ENCODE results near the gene FAM90A1.
"Not testable (repeated sequence)": the region's sequence is repeated elsewhere in the genome, so short reads cannot be mapped to it uniquely, and the experiment has no call there.

The FAM90A1 gene

GRCh38 chr12:8233300-8233855, 6.0 kb upstream of the FAM90A1 start:
- not testable (repeated sequence) for H3K9me3 ChIP-seq (ENCODE audit: control insufficient read depth, low read length); H3K27me3 ChIP-seq (replicated peaks; ENCODE audit: control insufficient read depth, insufficient read depth, low read length, poor library complexity, severe bottlenecking); H3K27ac ChIP-seq (ENCODE audit: insufficient read depth, low read length, poor library complexity, severe bottlenecking); H3K4me1 ChIP-seq (ENCODE audit: control insufficient read depth, insufficient read depth, low read length, poor library complexity, severe bottlenecking); H3K4me3 ChIP-seq (ENCODE audit: insufficient read depth, low read depth, low read length, poor library complexity, severe bottlenecking); H3K36me3 ChIP-seq (ENCODE audit: control insufficient read depth, insufficient read depth, low read length); DNase-seq

DNA sequence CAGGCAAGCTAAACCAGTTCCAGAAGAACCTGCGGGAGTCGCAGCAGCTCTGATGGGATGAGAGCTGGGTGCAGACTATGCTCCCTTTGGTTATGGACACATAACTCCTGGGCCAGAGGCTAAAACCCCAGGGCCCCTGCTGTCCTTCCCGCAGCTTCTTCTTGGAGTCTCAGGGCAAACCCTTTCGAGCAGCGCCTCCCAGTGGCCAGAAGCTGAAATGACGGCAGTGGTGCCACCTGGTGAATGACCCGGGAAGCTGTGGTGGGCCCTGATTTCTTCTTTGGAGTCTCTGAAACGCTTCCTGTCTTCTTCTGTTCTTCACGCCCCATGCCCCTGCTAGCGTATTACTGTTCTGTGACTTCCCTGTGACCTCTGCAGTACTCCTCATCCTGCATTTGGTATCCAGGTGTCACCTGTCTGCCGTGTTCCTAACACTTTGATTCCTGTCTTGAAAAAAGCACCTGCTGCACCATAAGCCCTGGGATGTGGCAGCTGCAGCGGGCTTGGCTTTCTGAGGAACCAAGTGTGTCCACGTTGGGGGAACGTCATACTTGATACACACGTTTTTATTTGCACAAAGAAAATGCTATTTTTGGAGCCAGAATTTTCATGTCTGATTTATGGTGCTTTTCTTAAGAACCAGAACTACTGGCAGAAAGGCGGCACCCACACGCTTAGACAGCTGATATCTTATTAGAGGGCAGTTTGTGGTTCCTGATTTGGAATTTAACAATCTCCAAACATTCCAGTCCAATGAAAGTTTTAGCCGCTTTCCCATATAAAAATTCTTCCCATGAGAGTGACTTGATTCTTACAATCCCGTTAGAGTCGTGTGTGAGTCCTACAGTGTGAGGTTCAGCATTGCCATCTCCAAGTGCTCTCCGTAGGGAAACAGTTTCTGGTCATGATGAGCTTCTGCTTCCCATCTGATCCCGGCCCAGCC, 4.5 kb upstream of the FAM90A1 start:
- not testable (repeated sequence) for H3K4me3 ChIP-seq (ENCODE audit: insufficient read depth, low read depth, low read length, poor library complexity, severe bottlenecking); H3K9me3 ChIP-seq (ENCODE audit: control insufficient read depth, low read length); H3K36me3 ChIP-seq (ENCODE audit: control insufficient read depth, insufficient read depth, low read length); H3K27me3 ChIP-seq (replicated peaks; ENCODE audit: control insufficient read depth, insufficient read depth, low read length, poor library complexity, severe bottlenecking); H3K27ac ChIP-seq (ENCODE audit: insufficient read depth, low read length, poor library complexity, severe bottlenecking); H3K4me1 ChIP-seq (ENCODE audit: control insufficient read depth, insufficient read depth, low read length, poor library complexity, severe bottlenecking)
- DNase-seq: peak; percentile 31 to 60 (median 56)

GRCh38 chr12:8231049-8231448, 3.6 kb upstream of the FAM90A1 start:
- H3K36me3 ChIP-seq (ENCODE audit: control insufficient read depth, insufficient read depth, low read length); H3K27me3 ChIP-seq (replicated peaks; ENCODE audit: control insufficient read depth, insufficient read depth, low read length, poor library complexity, severe bottlenecking); DNase-seq; H3K27ac ChIP-seq (ENCODE audit: insufficient read depth, low read length, poor library complexity, severe bottlenecking); H3K4me1 ChIP-seq (ENCODE audit: control insufficient read depth, insufficient read depth, low read length, poor library complexity, severe bottlenecking); H3K9me3 ChIP-seq (ENCODE audit: control insufficient read depth, low read length); H3K4me3 ChIP-seq (ENCODE audit: insufficient read depth, low read depth, low read length, poor library complexity, severe bottlenecking): not testable (repeated sequence)

- not testable (repeated sequence) for H3K4me3 ChIP-seq (ENCODE audit: insufficient read depth, low read depth, low read length, poor library complexity, severe bottlenecking); H3K9me3 ChIP-seq (ENCODE audit: control insufficient read depth, low read length); H3K4me1 ChIP-seq (ENCODE audit: control insufficient read depth, insufficient read depth, low read length, poor library complexity, severe bottlenecking); DNase-seq; H3K36me3 ChIP-seq (ENCODE audit: control insufficient read depth, insufficient read depth, low read length); H3K27ac ChIP-seq (ENCODE audit: insufficient read depth, low read length, poor library complexity, severe bottlenecking); H3K27me3 ChIP-seq (replicated peaks; ENCODE audit: control insufficient read depth, insufficient read depth, low read length, poor library complexity, severe bottlenecking)
Observed at GRCh38 chr12:8229486-8229885, 2.1 kb upstream of the FAM90A1 start.

- H3K9me3 ChIP-seq (ENCODE audit: control insufficient read depth, low read length); H3K4me3 ChIP-seq (ENCODE audit: insufficient read depth, low read depth, low read length, poor library complexity, severe bottlenecking); H3K27ac ChIP-seq (ENCODE audit: insufficient read depth, low read length, poor library complexity, severe bottlenecking); DNase-seq; H3K4me1 ChIP-seq (ENCODE audit: control insufficient read depth, insufficient read depth, low read length, poor library complexity, severe bottlenecking); H3K27me3 ChIP-seq (replicated peaks; ENCODE audit: control insufficient read depth, insufficient read depth, low read length, poor library complexity, severe bottlenecking); H3K36me3 ChIP-seq (ENCODE audit: control insufficient read depth, insufficient read depth, low read length): not testable (repeated sequence)
Observed at GRCh38 chr12:8228607-8229006, 1.2 kb upstream of the FAM90A1 start.

DNA sequence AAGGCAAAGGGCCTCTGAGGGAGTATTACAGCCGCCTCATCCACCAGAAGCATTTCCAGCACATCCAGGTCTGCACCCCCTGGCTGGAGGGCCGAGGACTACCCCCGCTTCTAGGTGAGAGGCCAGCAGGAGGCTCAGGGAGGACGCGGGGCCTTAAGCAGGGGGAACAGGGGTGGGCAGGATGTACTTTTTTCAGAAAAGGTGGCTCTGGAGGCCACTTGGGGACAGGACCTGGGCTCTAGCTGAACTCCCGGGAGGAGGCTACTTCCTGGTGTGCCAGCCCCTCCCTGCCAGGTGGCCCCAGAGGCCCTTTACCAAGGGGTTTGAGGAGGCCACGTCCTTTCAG, 287 bp upstream of the FAM90A1 start:
- not testable (repeated sequence) for H3K36me3 ChIP-seq (ENCODE audit: control insufficient read depth, insufficient read depth, low read length); H3K9me3 ChIP-seq (ENCODE audit: control insufficient read depth, low read length); H3K4me1 ChIP-seq (ENCODE audit: control insufficient read depth, insufficient read depth, low read length, poor library complexity, severe bottlenecking); DNase-seq; H3K27me3 ChIP-seq (replicated peaks; ENCODE audit: control insufficient read depth, insufficient read depth, low read length, poor library complexity, severe bottlenecking); H3K4me3 ChIP-seq (ENCODE audit: insufficient read depth, low read depth, low read length, poor library complexity, severe bottlenecking); H3K27ac ChIP-seq (ENCODE audit: insufficient read depth, low read length, poor library complexity, severe bottlenecking)

GRCh38 chr12:8226355-8226754, 1.1 kb downstream of the FAM90A1 start:
- H3K27ac ChIP-seq (ENCODE audit: insufficient read depth, low read length, poor library complexity, severe bottlenecking): no peak overlapping the region
- H3K9me3 ChIP-seq (ENCODE audit: control insufficient read depth, low read length): no peaks in the 10 kb centered on the region
- H3K4me1 ChIP-seq (ENCODE audit: control insufficient read depth, insufficient read depth, low read length, poor library complexity, severe bottlenecking): no peaks in the 10 kb centered on the region
- H3K36me3 ChIP-seq (ENCODE audit: control insufficient read depth, insufficient read depth, low read length): no peaks in the 10 kb centered on the region
- no peak for DNase-seq
- no peak overlapping the region for H3K4me3 ChIP-seq (ENCODE audit: insufficient read depth, low read depth, low read length, poor library complexity, severe bottlenecking)
- no peaks in the 10 kb centered on the region for H3K27me3 ChIP-seq (replicated peaks; ENCODE audit: control insufficient read depth, insufficient read depth, low read length, poor library complexity, severe bottlenecking)

- not testable (repeated sequence) for DNase-seq; H3K4me1 ChIP-seq (ENCODE audit: control insufficient read depth, insufficient read depth, low read length, poor library complexity, severe bottlenecking); H3K27ac ChIP-seq (ENCODE audit: insufficient read depth, low read length, poor library complexity, severe bottlenecking)
Observed at GRCh38 chr12:8224782-8225181, 2.6 kb downstream of the FAM90A1 start.

DNA sequence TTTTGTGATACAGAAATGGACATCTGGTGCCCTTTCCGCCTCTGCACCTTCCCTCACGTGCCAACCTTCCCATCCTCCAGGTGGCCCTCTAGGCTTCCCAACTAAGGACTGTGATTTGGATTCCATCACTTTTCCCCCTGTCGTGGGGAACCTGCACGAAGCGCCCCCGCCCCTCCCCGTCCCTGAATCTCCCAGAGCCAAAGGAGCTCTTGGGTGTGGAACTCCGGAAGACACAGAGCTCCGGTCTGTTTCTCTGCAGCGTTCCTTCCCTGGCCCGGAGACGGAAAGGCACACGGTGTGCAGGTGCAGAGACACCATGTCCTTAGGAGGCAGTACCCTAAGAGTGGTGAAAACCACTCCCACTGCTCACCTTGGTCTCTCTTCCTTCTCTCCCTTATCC, 3.8 kb downstream of the FAM90A1 start:
- not testable (repeated sequence) for DNase-seq; H3K27ac ChIP-seq (ENCODE audit: insufficient read depth, low read length, poor library complexity, severe bottlenecking); H3K27me3 ChIP-seq (replicated peaks; ENCODE audit: control insufficient read depth, insufficient read depth, low read length, poor library complexity, severe bottlenecking); H3K9me3 ChIP-seq (ENCODE audit: control insufficient read depth, low read length); H3K4me3 ChIP-seq (ENCODE audit: insufficient read depth, low read depth, low read length, poor library complexity, severe bottlenecking); H3K4me1 ChIP-seq (ENCODE audit: control insufficient read depth, insufficient read depth, low read length, poor library complexity, severe bottlenecking); H3K36me3 ChIP-seq (ENCODE audit: control insufficient read depth, insufficient read depth, low read length)

More at GRCh38 chr12:8224782-8225181, 2.6 kb downstream of the FAM90A1 start:
- H3K36me3 ChIP-seq (ENCODE audit: control insufficient read depth, insufficient read depth, low read length); H3K4me3 ChIP-seq (ENCODE audit: insufficient read depth, low read depth, low read length, poor library complexity, severe bottlenecking); H3K9me3 ChIP-seq (ENCODE audit: control insufficient read depth, low read length); H3K27me3 ChIP-seq (replicated peaks; ENCODE audit: control insufficient read depth, insufficient read depth, low read length, poor library complexity, severe bottlenecking): not testable (repeated sequence)

DNA sequence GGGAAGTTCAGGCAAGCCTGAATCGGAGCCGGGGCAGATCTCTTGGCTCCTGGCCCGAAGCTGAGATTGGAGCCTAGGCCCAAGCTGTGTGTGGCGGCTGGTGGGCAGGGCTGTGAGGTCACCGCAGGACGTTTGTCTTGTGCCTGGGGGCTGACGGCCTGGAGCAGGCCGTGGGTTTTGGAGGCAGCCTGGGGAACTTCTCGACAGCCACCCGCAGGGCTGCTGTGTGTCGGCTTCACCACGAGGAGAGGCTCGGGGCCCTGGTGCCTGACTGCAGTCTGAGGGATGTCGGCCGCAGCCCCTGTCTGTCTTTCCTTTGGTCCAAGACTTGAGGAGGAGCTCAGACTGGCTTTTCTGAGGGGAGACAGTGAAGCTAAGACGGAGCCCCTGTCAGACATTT, 5.1 kb downstream of the FAM90A1 start:
- DNase-seq: not testable (repeated sequence)

More for the DNA sequence above, 5.1 kb downstream of the FAM90A1 start:
- not testable (repeated sequence) for H3K27me3 ChIP-seq (replicated peaks; ENCODE audit: control insufficient read depth, insufficient read depth, low read length, poor library complexity, severe bottlenecking); H3K27ac ChIP-seq (ENCODE audit: insufficient read depth, low read length, poor library complexity, severe bottlenecking); H3K4me3 ChIP-seq (ENCODE audit: insufficient read depth, low read depth, low read length, poor library complexity, severe bottlenecking); H3K36me3 ChIP-seq (ENCODE audit: control insufficient read depth, insufficient read depth, low read length); H3K4me1 ChIP-seq (ENCODE audit: control insufficient read depth, insufficient read depth, low read length, poor library complexity, severe bottlenecking); H3K9me3 ChIP-seq (ENCODE audit: control insufficient read depth, low read length)

Measured in effector memory CD4-positive, alpha-beta T cell (primary cell).